SK-N-SH (cell line): Measurements from ENCODE around the gene CLEC17A. TPM values are rescaled to one million over a fixed set of nuclear protein-coding genes. Genes with fewer than 3 reads are reported as not detected.
"Not testable (repeated sequence)": the region's sequence is repeated elsewhere in the genome, so short reads cannot be mapped to it uniquely, and the experiment has no call there.

Experiments used
- CTCF ChIA-PET: fragments of 300-600, 350-600 bp; formaldehyde crosslinking; extraction: SDS; loops from one replicate; lab custom pipeline; 2021; lab: Yijun Ruan, JAX
- POLR2A ChIA-PET: fragments of 350-600 bp; sonication (Branson Sonifier 250); formaldehyde crosslinking; extraction: SDS; loops from one replicate; lab custom pipeline; 2020; ENCODE audit warnings: antibody characterized with exemption, inconsistent platforms; lab: Yijun Ruan, JAX
- DNase-seq: peaks from one replicate; pipeline ENCODE4 v3.0.0; 2012
- H2AFZ ChIP-seq: fragments of 200-600 bp; sonication (generic); 2 replicates; pipeline ENCODE4 v1.8.1; 2016; ENCODE audit warnings: antibody characterized with exemption, mild to moderate bottlenecking, low read depth
- H3F3A ChIP-seq: fragments of 200-600 bp; sonication (generic); replicated peaks from 2 replicates; pipeline ENCODE3; 2016; ENCODE audit warnings: antibody characterized with exemption, mild to moderate bottlenecking; ENCODE audit not compliant: insufficient read depth
- H3K27ac ChIP-seq, 2 experiments: fragments of 200-500 bp in 1 of 2; fragments of 200-600 bp in 1 of 2; sonication (Bioruptor generic) in 1 of 2; sonication (generic), shearing (Covaris generic) in 1 of 2; 2 replicates each; pipeline versions ENCODE4 v1.5.1 to v1.6.1; 2014 to 2016; ENCODE audit warnings: low read depth in 2 of 2, inconsistent platforms in 1 of 2, low read length in 1 of 2, mild to moderate bottlenecking in 1 of 2, mixed read lengths in 1 of 2
- H3K27me3 ChIP-seq: fragments of 200-600 bp; sonication (generic), shearing (Covaris generic); 2 replicates; pipeline ENCODE4 v1.6.1; 2016; ENCODE audit warnings: mixed run types; ENCODE audit not compliant: insufficient read depth
- H3K36me3 ChIP-seq, 2 experiments: fragments of 200-500 bp in 1 of 2; fragments of 200-600 bp in 1 of 2; sonication (Bioruptor generic) in 1 of 2; sonication (generic) in 1 of 2; replicated peaks in 1 of 2; 2 replicates each; pipeline versions ENCODE3 to v1.5.1; 2014 to 2016; ENCODE audit warnings: low read length in 1 of 2, mild to moderate bottlenecking in 1 of 2; ENCODE audit not compliant: insufficient read depth in 2 of 2, control insufficient read depth in 1 of 2
- H3K4me1 ChIP-seq, 2 experiments: fragments of 200-500 bp in 1 of 2; fragments of 200-600 bp in 1 of 2; sonication (Bioruptor generic) in 1 of 2; sonication (generic), shearing (Covaris generic) in 1 of 2; 2 replicates each; pipeline versions ENCODE4 v1.5.1 to v1.6.1; 2014 to 2016; ENCODE audit warnings: low read depth in 1 of 2, low read length in 1 of 2, mixed run types in 1 of 2; ENCODE audit not compliant: insufficient read depth in 2 of 2, control insufficient read depth in 1 of 2
- H3K4me2 ChIP-seq: fragments of 200-600 bp; sonication (generic), shearing (Covaris generic); 2 replicates; pipeline ENCODE4 v1.6.1; 2017; ENCODE audit warnings: mixed run types
- H3K4me3 ChIP-seq, 2 experiments: fragments of 200-500 bp in 1 of 2; fragments of 200-600 bp in 1 of 2; sonication (Bioruptor generic) in 1 of 2; sonication (generic), shearing (Covaris generic) in 1 of 2; 2 replicates each; pipeline versions ENCODE4 v1.5.1 to v1.8.1; 2014 to 2016; ENCODE audit warnings: low read depth in 2 of 2, inconsistent platforms in 1 of 2, low read length in 1 of 2, mild to moderate bottlenecking in 1 of 2, mixed read lengths in 1 of 2, moderate library complexity in 1 of 2
- H3K79me2 ChIP-seq: fragments of 200-600 bp; sonication (generic); 2 replicates; pipeline ENCODE4 v1.8.1; 2017; ENCODE audit warnings: mild to moderate bottlenecking; ENCODE audit not compliant: insufficient read depth
- H3K9ac ChIP-seq: fragments of 200-600 bp; sonication (generic); 2 replicates; pipeline ENCODE4 v1.6.1; 2017; ENCODE audit warnings: mixed run types
- H3K9me2 ChIP-seq: fragments of 200-600 bp; sonication (generic); 2 replicates; pipeline ENCODE4 v1.6.1; 2017; ENCODE audit warnings: mixed run types
- H3K9me3 ChIP-seq: fragments of 200-600 bp; sonication (generic); 2 replicates; pipeline ENCODE4 v1.6.1; 2017; ENCODE audit warnings: mixed run types, mild to moderate bottlenecking, moderate library complexity
- H4K20me1 ChIP-seq: fragments of 200-600 bp; sonication (generic); 2 replicates; pipeline ENCODE4 v1.6.1; 2017; ENCODE audit warnings: mild to moderate bottlenecking, mixed run types; ENCODE audit not compliant: insufficient read depth
- CHD2 ChIP-seq: fragments of 150-350 bp; IDR thresholded peaks from 2 replicates; pipeline ENCODE4 v1.6.1; 2018; ENCODE audit warnings: low read length; ENCODE audit not compliant: partially characterized antibody
- EZH2phosphoT487 ChIP-seq: fragments of 200-600 bp; sonication (generic); IDR thresholded peaks from 2 replicates; pipeline ENCODE4 v1.6.1; 2017; ENCODE audit warnings: low read depth, mixed run types, mild to moderate bottlenecking, antibody characterized with exemption, moderate library complexity, borderline replicate concordance
- FOXJ3 ChIP-seq: sonication (generic); formaldehyde crosslinking; IDR thresholded peaks from 2 replicates; pipeline ENCODE4 v1.5.1; 2020; ENCODE audit warnings: mild to moderate bottlenecking, missing genetic modification reagents
- GABPA ChIP-seq: IDR thresholded peaks from 2 replicates; pipeline ENCODE4 v1.4.0; 2012; ENCODE audit warnings: low read depth, mild to moderate bottlenecking
- GATA2 ChIP-seq: sonication (generic); formaldehyde crosslinking; IDR thresholded peaks from 2 replicates; pipeline ENCODE4 v1.5.0; 2020; ENCODE audit warnings: mild to moderate bottlenecking, missing genetic modification reagents
- MAX ChIP-seq: IDR thresholded peaks from 2 replicates; pipeline ENCODE4 v1.4.0; 2012; ENCODE audit warnings: low read depth
- RAD21 ChIP-seq: IDR thresholded peaks from 2 replicates; pipeline ENCODE4 v1.6.1; 2012; ENCODE audit warnings: mild to moderate bottlenecking, low read length
- RFX5 ChIP-seq: IDR thresholded peaks from 2 replicates; pipeline ENCODE4 v1.6.1; 2012; ENCODE audit warnings: mild to moderate bottlenecking, improper control_type of control experiment, low read length
- SIN3A ChIP-seq: IDR thresholded peaks from 2 replicates; pipeline ENCODE4 v1.6.1; 2012; ENCODE audit warnings: low read depth, mild to moderate bottlenecking, low read length, moderate library complexity, borderline replicate concordance
- TEAD4 ChIP-seq: IDR thresholded peaks from 2 replicates; pipeline ENCODE4 v1.4.0; 2012; ENCODE audit warnings: mild to moderate bottlenecking, borderline replicate concordance; ENCODE audit not compliant: insufficient read depth
- USF2 ChIP-seq: fragments of 150-350 bp; IDR thresholded peaks from 2 replicates; pipeline ENCODE4 v1.6.1; 2017; ENCODE audit warnings: antibody characterized with exemption, low read length, low read depth, borderline replicate concordance
- ZBTB33 ChIP-seq: IDR thresholded peaks from 2 replicates; pipeline ENCODE4 v1.4.0; 2012; ENCODE audit warnings: low read depth, borderline replicate concordance
- WGBS: methylation state at CpG from one replicate; pipeline ENCODE4 v1.1.6; 2017; ENCODE audit warnings: low lambda C conversion rate; 5-methylcytosine and 5-hydroxymethylcytosine counted together
- polyA plus RNA-seq, 3 experiments: library from polyadenylated mRNA; depleted of rRNA; stranded (reverse); fragments of >200 nt; gene quantifications; 2 replicates each; pipeline ENCODE4 v1.2.3, GENCODE V29; 2012

Gene CLEC17A
- polyA plus RNA-seq, 1 of the 3 experiments (the other 2 are of a cell fraction) = not detected

DNA sequence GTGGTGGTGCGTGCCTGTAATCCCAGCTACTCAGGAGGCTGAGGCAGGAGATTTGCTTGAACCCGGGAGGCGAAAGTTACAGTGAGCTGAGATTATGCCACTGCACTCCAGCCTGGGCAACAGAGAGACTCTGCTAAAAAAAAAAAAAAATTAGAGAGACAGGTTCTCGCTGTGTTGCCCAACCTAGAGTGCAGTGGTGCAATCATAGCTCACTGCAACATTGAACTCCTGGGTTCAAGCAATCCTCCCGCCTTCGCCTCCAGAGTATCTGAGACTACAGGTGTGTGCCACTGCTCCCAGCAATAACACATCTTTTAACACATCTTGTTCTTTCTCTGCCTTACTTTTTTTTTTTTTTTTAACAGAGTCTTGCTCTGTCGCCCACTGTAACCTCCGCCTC lies 32.7 kb downstream of the CLEC17A start:
- H3K9ac ChIP-seq = no peak overlapping the region
- no peak for TF ChIP-seq FOXJ3 (CRISPR knock-in tag)
- H3K4me2 ChIP-seq = no peak overlapping the region
- ChIA-PET POLR2A (interaction anchor here (0.7 kb wide), 1 partner anchor 271 kb away, joined by 3 read pairs; no protein-coding TSS in a partner anchor), CTCF (no interaction called here)
- no peaks in the 10 kb centered on the region; the same call in 1 of the 2 replicates for H3K27me3 ChIP-seq
- peaks cover 15% of the 10 kb centered on the region; the same call in 1 of the 2 replicates for H3K9me3 ChIP-seq
- no peaks in the 10 kb centered on the region for H3K9me2 ChIP-seq
- H4K20me1 ChIP-seq = no peaks in the 10 kb centered on the region
- no peak overlapping the region for H2AFZ ChIP-seq
- H3K4me3 ChIP-seq = no peak overlapping the region
- H3K36me3 ChIP-seq = no peaks in the 10 kb centered on the region
- no peak for DNase-seq
- no peaks in the 10 kb centered on the region for H3K4me1 ChIP-seq
- WGBS = 18% methylated on average over 8 of the region's 8 CpGs
- H3K27ac ChIP-seq = no peak overlapping the region
- H3F3A ChIP-seq = no peaks in the 10 kb centered on the region
- H3K79me2 ChIP-seq = no peaks in the 10 kb centered on the region

GRCh38 chr19:14616407-14616806 lies 33.5 kb downstream of the CLEC17A start:
- H3F3A ChIP-seq = no peaks in the 10 kb centered on the region
- peaks cover 15% of the 10 kb centered on the region; the same call in 1 of the 2 replicates for H3K9me3 ChIP-seq
- 40% methylated on average over 3 of the region's 3 CpGs for WGBS
- H3K27ac ChIP-seq = no peak overlapping the region
- no peak overlapping the region for H3K9ac ChIP-seq
- no peak overlapping the region for H2AFZ ChIP-seq
- CTCF ChIA-PET = no interaction called here
- H3K79me2 ChIP-seq = no peaks in the 10 kb centered on the region
- no peak for DNase-seq
- no peaks in the 10 kb centered on the region for H3K9me2 ChIP-seq
- TF ChIP-seq RFX5 = no peak
- TF ChIP-seq, all 33 proteins: peak for 0
- Histone ChIP-seq H3K27me3 (no peaks in the 10 kb centered on the region; the same call in 1 of the 2 replicates), H3K4me3 (no peak overlapping the region), H3K36me3 (no peaks in the 10 kb centered on the region), H3K4me1 (no peaks in the 10 kb centered on the region), H4K20me1 (no peaks in the 10 kb centered on the region), H3K4me2 (no peak overlapping the region)
- POLR2A ChIA-PET = no interaction called here

DNA sequence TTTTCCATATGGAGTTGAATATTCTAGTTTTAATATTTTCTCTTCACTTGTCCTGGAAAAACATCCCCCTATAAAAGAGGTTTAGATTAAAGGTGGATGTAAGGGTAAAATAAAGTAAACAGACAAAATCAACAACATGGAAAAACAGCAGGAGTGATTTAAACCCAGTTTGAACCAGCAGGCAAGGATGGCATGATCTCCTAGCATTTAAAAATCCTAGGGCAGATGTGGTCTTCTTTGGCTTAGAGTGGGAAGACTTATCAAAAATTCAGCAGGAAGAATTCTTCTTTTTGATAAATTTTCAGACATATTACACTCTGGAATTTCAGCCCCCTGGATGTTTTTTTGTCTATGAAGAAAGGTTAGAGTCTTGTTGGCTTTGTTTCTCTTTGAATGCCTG lies 36.5 kb downstream of the CLEC17A start:
- no peak for TF ChIP-seq SIN3A
- TF ChIP-seq USF2 = no peak
- TF ChIP-seq TEAD4 = no peak
- no peak for TF ChIP-seq MAX
- no peak for TF ChIP-seq EZH2phosphoT487
- no peak for TF ChIP-seq ZBTB33
- no peak for TF ChIP-seq GATA2 (CRISPR knock-in tag)
- no peak for TF ChIP-seq CHD2
- no peak for TF ChIP-seq RAD21
- no peak for TF ChIP-seq GABPA
- no peak overlapping the region for H2AFZ ChIP-seq
- H3K9me2 ChIP-seq = no peaks in the 10 kb centered on the region
- DNase-seq = no peak
- H3K27me3 ChIP-seq = no peaks in the 10 kb centered on the region; the same call in 1 of the 2 replicates
- ChIA-PET CTCF (no interaction called here), POLR2A (no interaction called here)
- H3F3A ChIP-seq = no peaks in the 10 kb centered on the region
- H3K4me2 ChIP-seq = no peak overlapping the region
- H3K9me3 ChIP-seq = peaks cover 15% of the 10 kb centered on the region; the same call in 1 of the 2 replicates
- no peak overlapping the region for H3K27ac ChIP-seq
- no peaks in the 10 kb centered on the region for H3K4me1 ChIP-seq
- no peaks in the 10 kb centered on the region for H3K79me2 ChIP-seq
- no peak overlapping the region for H3K4me3 ChIP-seq
- no peaks in the 10 kb centered on the region for H4K20me1 ChIP-seq
- H3K36me3 ChIP-seq = no peaks in the 10 kb centered on the region
- no peak overlapping the region for H3K9ac ChIP-seq

DNA sequence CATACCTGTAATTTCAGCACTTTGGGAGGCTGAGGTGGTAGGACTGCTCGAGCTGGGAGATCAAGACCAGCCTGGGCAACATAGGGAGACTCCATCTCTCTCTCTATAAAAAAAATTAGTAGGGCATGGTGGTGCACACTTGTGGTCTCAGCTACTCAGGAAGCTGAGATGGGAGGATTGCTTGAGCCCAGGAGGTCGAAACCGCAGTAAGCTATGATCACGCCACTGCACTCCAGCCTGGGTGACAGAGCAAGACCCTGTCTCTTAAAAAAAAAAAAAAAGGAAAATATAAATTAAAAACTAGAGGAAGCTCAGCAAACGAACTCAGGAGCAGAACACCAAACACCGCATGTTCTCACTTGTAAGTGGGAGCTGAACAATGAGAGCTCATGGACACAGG lies 41.6 kb downstream of the CLEC17A start:
- H3K9me3 ChIP-seq, H3K4me3 ChIP-seq, H3K4me2 ChIP-seq, H3F3A ChIP-seq, H3K27me3 ChIP-seq, H3K27ac ChIP-seq, H3K4me1 ChIP-seq, H3K9me2 ChIP-seq, H2AFZ ChIP-seq, H4K20me1 ChIP-seq, H3K9ac ChIP-seq, CTCF ChIA-PET, H3K79me2 ChIP-seq, DNase-seq, H3K36me3 ChIP-seq: not testable (repeated sequence)
- POLR2A ChIA-PET = interaction anchor here (0.7 kb wide), 1 partner anchor 23 kb away, joined by 3 read pairs; no protein-coding TSS in a partner anchor
- 22% methylated on average over 6 of the region's 6 CpGs for WGBS
